GM19324 (cell line): ENCODE results near the gene DCXR.

ENCODE experiments used
- ATAC-seq: cut with Tn5 transposase; IDR thresholded peaks from one replicate; pipeline ENCODE4 v1.9.1; 2021; ENCODE audit warnings: mild to moderate bottlenecking, moderate library complexity; ENCODE audit not compliant: unreplicated experiment, low FRiP score

DCXR gene

DNA sequence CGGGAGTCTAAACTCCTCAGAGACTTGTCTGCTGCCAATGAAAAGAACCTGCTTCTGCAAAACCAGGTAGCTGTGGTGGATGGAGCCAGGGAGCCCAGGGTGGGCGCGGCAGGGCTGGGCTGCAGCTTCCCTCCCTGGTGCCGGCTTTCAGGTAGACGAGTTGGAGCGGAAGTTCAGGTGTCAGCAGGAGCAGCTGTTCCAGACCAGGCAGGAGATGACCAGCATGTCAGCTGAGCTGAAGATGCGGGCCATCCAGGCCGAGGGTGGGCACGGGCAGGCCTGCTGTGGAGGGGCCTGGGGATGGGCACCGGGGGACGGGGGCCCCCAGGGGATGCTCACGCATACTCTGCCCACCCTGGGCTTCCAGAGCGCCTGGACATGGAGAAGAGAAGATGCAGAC is 9.3 kb downstream of the DCXR start:
- ATAC-seq = no peak

DNA sequence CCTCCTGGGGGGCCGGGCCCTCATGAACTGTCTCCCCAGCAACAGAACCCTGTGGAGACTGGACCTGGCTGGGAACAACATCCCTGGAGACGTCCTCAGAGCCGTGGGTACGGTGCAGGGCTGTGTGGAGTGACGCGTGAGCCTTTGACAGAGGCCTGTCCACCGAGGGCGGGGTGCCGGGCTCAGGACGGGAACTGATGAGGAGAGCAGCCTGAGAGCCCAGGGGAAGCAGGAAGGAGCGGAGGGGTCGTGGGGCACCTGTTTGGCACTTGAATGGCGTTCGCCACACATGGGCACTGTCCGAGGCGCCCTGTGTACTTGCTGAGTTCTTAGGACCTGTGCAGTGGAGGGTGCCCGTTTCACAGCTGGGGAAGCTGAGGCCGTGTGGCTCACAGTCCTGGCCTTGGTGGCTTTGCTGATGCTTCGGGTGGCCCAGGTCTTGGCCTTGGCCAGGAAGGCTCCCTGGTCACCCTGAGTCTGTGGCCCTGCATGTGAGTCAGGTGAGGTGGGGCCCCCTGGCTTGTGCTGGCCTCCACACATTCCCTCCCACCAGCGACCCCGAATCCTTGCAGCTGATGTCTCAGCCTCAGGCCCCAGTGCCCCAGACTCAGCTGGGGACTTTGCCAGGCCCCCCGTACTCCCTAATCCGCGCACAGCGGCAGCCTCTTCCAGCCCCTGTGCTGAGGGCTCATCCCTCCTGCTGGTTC is 11.9 kb downstream of the DCXR start:
- no peak for ATAC-seq

DNA sequence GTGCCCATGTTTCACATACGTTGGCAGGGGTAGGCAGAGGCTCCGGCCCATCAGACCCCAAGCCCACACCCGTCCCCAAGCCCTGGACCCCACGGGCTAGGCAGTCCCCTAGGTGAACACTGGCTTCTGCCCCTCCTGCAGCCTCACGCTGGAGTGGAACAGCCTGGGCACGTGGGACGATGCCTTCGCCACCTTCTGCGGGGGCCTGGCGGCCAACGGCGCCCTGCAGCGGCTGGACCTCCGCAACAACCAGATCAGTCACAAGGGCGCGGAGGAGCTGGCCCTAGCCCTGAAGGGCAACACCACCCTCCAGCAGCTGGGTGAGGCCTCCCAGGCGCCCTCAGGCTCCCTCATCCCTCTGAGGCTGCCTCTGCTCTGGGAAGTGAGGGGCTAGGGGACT is 12.6 kb downstream of the DCXR start:
- ATAC-seq = no peak

DNA sequence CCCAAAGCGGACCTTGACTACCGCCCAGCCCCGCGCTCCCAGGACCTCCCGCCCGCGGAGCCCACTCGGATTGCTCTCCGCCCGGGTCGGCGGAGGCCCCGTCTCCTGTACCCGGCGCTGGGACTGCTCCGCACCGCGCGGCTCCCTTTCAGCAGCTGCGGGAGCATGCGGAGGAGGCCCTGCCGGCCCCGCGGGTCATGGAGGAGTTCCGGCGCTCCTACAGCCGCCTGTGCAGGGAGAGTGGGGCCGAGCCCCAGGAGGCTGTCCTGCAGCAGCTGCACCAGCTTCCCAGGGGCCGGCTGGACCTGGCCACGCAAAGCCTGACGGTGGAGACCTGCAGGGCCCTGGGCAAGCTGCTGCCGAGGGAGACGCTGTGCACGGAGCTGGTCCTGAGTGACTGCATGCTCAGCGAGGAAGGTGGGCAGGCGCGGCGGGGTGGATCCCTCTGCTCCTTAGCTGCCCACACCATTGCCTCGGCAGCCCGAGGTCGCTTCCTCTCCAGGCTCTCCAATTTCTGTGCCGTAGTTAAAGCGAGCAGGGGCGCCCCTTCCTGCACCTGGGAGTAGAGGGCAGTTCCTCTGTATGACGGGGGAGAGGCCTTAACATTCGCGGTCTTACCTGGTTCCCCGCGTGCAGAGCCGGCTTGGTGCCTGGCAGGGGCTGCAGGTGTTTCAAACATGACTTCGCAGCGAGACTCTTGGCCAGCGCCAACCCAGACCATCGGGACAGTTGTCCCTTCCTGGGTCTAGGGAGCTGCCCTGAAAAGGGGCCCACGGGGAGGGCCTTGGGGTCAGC is 13.9 kb downstream of the DCXR start:
- ATAC-seq = peak; percentile 9

DNA sequence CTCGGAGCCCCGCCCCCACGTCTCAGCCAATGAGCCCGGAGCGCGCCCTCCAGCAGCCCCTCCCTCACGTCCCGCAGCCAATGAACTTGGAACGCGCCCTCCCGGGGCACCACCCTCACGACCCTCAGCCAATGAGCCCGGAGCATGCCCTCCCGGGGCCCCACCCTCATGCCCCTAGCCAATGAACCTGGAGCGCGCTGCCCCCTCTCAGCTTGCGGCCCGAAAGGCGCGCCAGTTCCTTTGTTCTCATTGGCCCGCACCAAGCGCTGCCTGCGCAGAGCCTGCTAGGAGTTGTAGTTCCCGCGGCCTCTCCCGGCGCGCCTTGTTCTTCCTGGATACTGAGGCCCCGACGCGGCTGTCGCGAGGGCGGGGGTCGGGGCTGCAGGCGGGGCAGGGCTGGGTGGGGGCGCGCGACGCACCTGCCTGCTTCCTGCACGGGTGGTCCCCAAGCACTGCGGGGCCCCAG is 14.5 kb downstream of the DCXR start, which contains the start of gene LRRC45:
TSS of gene LRRC45 (plus strand) at position 325 of the 466 bp plus-strand sequence. CDS start 339 bp downstream, outside the sequence.
- peak; percentile 89 for ATAC-seq

DNA sequence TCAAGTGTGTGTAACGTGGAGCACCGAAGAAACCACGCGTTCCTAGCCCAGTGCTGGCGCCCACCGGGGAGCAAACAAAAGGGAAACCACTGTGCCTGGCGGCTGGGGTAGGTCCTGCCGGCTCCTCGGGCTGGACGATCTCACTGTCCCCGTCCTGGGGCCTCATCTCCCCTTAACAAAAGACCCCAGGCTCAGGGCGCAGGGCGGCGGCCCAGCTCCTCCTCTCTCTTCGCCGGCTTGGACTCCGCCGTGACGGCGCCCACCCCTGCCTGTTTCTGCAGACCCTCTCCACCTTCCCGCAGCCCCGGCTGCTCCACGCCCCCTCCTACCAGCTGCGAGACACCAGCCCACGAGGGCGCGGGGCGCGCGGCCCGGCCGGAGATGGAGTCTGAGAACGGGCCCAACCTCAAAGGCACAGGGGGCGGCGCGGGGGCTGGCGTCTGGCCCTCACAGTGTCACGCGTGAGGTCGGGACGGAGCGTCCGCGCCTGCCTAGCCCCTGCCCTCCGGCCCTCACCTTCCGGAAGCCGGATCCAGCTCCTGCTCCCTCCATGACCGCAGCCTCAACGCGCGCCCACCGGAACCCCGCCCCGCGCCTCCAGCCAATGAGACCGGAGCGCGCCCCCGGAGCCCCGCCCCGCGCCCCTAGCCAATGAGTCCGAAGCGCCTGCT is 15.1 kb downstream of the DCXR start, which contains the start of gene CENPX:
TSS of gene CENPX (minus strand) at position 569 of the 671 bp plus-strand sequence. CDS start at position 552, 17 bp downstream.
- no peak for ATAC-seq

DNA sequence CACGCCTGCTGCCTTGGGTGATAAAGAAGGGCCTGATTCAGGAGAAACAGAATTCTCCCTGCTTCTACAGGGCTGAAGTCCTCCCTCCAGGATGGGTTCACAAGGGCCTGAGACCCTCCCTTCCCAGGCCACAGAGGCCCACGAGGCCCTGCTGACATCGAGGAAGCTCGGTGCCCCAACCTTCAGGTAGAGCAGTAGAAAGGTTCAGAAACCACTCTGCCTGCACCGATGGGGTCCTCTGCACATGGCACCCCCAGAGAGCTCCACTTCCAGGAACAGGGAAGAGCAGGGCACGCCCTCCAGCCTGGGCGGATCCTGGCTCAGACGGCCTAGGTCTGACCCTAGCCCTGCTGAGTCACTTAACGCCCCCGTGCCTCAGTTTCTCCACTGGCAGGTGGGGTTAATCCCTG is 15.6 kb downstream of the DCXR start:
- no peak for ATAC-seq

DNA sequence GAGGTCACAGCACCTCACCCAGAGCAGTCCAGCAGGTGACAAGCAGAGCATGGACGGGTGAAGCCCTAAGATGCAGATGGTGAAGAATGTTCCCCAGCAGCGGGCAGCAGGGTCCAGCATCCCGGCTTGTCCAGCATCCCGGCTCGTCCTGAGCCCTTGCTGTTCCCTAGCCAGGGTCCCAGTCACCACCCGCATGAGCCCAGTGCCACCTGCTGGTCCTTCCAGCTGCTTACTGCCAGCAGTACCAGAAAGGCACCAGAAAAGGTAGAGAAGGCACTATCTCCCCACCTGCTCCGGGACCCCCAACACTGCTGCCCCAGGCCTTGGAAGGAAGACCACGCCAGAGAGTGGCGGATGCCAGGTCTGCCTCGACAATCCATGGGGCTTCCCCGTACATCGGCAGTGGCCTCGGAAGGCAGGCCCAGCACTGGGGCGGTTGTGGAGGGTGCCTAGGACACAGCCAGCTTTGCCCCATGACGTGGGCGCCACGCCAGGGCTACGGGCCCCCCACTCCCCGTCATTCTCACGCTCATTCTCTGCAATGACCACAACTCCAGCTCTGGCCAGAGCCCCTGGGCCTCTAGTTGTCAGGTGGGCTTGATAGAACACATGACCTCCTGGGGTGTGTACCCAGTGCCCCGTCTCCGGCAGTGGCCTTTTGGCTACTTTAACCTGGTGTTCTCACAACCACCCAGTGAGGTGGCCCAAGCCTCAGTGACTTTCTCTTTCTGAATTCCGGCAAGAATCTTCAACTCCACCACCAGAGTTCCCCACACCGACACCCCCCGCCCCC is 16.2 kb downstream of the DCXR start:
- no peak for ATAC-seq

DNA sequence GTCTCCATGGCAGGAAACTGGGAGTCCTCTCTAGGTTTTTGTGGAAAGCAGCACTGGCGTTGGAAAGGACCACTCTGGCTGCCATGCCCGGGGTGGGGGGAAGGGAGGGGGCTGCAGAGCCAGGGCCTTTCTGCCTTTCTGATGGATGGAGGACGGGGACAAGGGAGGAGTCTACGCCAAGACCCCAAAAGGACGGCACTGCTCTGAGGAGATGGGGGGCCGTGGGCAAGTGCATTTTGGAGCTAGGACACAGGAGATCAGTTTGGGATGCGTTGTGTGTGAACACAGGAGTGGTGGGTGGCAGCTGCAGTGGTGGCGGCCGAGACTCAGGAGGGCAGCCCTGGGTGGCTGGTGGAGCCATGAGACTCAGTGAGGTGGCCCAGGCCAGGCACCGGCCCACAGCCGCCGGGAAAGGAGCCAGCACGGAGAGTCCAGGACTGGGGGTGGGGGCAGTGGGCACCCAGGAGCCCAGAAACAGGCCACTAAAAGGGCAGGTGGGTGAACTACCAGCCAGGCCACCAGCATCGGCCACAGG is 16.9 kb downstream of the DCXR start:
- ATAC-seq = no peak

DNA sequence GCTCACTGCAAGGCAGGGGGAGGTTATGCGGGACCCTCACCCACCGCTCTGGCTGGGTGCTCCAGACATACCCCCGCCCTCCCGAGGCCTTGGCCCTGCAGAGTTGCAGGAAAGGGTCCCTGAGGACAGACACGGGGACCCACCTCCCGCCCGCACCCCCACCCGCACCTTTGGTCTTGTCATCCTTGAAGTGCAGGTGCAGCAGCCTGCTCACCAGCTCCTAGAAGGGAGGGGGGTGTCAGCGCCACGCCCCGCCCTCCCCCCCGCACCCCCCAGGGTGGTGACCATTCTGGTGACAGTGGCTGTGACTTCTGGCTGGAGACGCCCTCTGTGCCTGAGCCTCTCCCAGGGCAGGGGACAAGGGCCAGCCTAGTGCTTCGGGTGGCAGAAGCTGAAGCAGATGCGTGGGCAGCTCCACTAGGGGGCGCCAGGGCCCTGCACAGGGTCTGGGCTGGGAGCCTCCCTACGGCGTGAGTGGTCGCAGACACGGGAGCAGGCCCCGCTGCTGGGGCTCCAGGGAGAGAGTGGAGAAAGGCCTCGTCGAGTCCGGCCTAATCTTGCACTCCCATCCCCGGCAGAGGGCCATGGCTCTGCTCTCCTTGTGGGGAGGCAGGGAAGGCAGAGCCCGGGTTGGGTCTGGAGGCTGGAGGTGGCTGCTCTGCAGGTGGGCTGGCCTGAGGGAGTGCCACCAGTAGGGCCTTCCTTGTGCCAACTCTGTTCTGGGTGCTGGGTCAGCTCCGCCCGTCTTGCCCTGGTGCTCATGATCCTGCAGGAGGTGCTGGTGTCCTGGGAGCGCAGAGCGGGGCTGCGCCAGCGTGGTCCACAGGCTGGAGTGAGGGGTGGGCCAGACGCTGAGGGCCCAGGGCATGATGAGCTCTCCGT is 17.6 kb downstream of the DCXR start:
- ATAC-seq = no peak

DNA sequence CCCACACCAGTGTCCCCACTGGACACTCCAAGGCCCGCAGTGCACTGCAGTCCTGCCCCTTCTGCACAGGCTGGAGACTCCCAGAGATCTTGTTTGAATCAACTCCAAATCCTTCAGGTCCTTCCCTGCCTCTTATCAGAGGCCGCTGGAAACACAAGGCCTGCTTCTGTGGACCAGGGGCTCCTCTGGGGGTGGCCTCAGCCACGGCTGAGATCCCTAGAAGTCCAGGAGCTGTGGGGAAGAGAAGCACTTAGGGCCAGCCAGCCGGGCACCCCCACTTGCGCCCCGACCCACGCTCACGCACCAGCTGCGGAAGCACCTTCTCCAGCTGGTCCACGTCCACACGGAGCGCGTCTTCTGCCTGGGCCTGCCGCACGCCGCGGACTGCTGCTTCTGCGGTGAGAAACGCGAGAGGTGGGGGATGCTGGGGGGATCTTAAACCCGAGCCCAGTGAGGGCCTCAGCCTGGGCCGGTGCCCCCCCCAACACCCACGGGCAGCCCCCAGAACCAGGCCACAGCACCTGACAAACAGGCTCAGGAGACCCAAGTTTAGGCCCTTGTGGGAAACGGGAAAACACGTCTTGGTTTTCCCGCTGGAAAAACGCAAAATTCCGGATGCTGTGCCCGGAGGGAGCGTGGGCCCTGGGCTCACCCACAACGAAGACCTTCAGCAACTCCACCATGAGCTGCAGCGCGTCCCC is 18.4 kb downstream of the DCXR start:
- ATAC-seq = no peak

DNA sequence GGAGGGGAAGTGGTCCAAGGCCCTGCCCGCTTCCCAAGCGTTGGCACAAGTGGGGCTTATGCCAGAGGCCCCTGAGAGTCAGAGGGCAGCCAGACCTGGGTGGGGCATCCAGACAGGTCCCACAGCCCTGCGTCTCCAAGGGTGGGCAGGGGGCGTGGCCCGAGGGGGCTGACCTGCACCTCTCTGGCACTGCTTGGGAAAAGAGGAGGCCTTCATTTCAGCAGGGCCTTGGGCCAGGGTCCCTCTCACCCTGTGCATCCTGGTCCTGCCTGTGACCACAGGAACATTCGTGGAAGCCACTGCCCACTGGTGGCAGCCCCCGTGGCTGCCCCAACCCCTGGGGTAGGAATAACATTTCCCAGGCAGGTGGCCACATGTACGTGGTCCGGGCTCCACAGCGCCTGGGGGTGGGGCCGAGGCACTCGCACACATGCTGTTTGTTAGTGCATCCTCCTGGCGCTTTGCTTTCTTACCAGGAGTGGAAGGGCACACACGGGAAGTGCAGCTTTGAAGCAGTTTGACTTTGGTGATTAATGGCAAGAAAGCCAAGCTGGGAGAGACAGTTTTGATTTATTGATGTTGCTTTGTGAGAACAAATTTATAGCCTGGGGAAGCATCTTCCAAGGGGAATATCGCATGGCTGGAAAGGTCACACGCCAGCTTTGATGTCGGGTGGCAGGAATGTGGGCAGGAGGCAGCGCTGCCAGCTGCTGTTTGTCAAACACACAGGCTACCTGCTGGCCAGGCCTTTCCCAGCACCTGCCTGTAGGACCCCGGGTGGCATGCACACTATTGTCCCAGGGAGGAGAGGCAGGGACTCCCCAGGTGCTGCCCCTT is 19.1 kb downstream of the DCXR start:
- ATAC-seq = no peak

DNA sequence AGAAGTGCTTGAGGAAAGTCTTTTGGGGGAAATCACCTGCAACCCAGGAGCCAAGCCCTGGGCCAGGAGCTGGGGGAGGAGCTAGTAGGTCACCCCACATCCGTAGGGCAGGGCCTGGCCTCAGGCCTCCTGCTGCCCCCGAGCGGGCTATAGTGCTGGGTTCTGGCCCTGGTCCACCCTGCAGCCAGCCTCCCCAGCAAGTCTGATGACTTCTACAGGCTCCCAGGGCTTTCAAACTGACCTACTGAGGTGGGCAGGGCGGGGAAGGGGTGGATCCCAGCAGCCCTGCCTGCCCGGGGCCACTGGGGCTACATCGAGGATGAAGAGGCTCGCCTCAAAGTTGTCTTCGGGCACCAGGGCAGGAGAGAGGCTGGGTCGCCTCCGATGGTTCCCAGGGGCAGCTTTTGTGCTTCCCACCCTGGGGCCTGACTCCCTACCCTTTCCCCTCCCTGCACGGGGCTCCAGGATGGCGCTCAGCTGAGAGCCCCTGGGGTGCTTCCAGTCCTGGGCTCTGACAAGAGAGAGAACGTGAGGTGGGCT is 19.8 kb downstream of the DCXR start:
- no peak for ATAC-seq

DNA sequence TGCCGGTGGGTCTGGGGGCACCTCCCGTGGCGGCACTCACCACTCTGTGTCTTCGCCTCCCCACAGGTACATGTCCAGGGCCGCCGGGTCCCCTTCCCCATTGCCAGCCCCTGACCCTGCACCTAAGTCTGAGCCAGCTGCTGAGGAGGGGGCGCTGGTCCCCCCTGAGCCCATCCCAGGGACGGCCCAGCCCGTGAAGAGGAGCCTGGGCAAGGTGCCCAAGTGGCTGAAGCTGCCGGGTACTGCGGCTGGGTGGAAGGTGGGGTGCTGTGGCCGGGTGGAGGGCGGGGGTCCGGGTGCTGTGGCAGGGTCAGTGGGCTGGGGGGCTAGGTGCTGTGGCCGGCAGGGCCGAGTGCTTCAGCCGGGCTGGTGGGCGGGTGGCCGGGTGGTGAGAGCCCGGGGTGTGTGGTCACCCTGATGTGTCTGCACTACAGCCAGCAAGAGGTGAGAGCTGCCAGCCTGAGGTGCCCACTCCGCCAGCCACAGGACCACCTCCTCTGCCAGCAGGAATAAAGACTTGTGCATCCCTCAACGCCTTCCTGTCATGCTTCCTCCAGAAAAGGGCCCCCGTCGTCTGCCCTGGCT is 20.5 kb downstream of the DCXR start:
- no peak for ATAC-seq

DNA sequence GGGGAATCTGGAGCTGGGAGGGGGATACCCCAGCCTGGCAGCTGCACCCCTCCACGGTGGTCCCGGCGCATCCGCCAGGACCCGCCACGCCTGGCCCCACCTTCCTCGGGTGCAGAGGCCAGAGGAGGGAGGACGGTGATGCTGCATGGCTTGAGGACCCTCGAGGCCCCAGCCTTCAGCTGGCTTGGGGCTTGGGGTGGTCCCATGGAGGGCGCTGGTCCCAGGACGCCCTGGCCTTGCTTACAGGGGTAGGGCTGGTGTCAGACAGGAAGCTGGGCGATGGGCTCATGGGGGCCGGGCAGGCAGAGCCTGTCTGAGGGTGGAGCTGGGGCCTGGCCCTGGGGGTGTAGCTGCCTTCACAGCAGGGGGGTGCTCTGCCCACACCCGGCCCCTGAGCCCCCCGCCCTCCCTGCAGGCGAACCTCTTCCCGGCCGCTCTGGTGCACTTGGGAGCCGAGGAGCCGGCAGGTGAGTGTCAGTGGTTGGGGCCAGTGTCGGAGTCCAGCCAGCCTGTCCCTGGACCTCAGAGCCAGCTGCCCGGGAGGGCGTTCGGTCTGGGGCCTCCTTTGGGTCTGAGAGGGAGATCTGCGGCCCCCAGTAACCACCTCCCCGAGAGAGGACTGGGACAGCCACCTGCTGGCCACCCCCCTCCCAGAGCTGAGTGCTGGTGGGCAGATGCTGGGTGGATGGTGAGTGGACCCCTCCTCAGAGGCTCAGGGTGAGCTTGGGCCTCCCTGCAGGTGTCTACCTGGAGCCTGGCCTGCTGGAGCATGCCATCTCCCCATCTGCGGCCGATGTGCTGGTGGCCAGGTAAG is 21.2 kb downstream of the DCXR start:
- no peak for ATAC-seq

DNA sequence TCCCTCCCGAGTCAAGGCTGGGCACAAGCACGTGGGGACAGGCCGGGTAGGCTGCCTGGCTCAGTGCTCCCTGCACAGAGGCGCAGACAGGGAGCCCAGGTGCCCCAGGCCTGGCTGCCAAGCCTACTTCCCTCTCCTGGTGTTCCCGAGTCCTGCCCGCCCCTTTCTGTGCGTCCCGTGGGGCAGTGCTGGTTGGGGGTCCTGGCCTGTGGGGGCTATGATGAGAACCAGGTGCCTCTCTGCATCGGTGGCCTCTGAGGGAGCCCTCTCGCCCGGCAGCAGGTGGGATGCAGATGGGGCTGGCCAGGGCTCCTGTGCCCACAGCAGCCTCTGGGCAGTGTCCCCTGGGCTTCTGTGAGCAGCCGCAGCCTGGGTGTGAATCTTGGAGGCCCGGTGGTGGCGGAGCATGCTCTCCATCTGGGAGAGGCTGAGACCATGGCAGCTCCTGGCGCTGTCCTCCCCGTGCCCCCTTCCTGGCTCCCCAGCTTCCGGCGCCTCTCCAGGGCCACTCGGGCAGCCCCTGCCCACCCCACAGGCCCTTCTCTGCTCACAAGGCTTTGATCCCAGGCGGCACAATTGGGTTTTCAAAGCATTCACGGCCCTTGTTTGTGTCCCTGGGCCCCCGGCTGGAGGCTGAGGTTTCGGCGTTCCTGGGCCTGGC is 22.1 kb downstream of the DCXR start:
- no peak for ATAC-seq
